Endothelial cell of umbilical vein (primary cell): ENCODE data around the gene TFAP2E. TPM values are rescaled to one million over a fixed set of nuclear protein-coding genes. Genes with fewer than 3 reads are reported as not detected.

Source experiments
- BruUV-seq: library from RNA; stranded (reverse); fragments of 400-500 nt; replicated peaks from 2 replicates; lab custom pipeline; 2021; lab: Mats Ljungman, UMichigan
- CTCF ChIA-PET: fragments of 300-600, 350-600 bp; sonication (Branson Sonifier 250); formaldehyde crosslinking; loops from one replicate; lab custom pipeline; 2021; ENCODE audit warnings: antibody characterized with exemption, inconsistent platforms; lab: Charles Lee
- POLR2A ChIA-PET: fragments of 300-600, 350-600 bp; sonication (Branson Sonifier 250); formaldehyde crosslinking; loops from one replicate; lab custom pipeline; 2021; ENCODE audit warnings: antibody characterized with exemption, inconsistent platforms; lab: Charles Lee
- DNase-seq: peaks from one replicate; pipeline ENCODE4 v3.0.0-alpha.2; 2011; ENCODE audit warnings: low read depth, low spot score
- FAIRE-seq: peaks from 2 replicates; lab custom pipeline; 2011; peaks lifted over from hg19 to GRCh38; lab: Jason Lieb, UNC
- H2AFZ ChIP-seq: 2 replicates; pipeline ENCODE4 v1.6.0; 2012; ENCODE audit warnings: low read depth, low read length, control low read depth, inconsistent platforms
- H3K27ac ChIP-seq: 2 replicates; pipeline ENCODE4 v1.5.1; 2011; ENCODE audit warnings: low read depth, mild to moderate bottlenecking, control low read depth, low read length, moderate library complexity; ENCODE audit not compliant: insufficient read depth
- H3K27me3 ChIP-seq, 2 experiments: 2 replicates each; pipeline versions ENCODE4 v1.6.0 to v1.6.1; 2011; ENCODE audit warnings: low read length in 2 of 2, mixed read lengths in 1 of 2; ENCODE audit not compliant: control insufficient read depth in 2 of 2, insufficient read depth in 2 of 2
- H3K36me3 ChIP-seq, 2 experiments: 2 replicates in 1 of 2; 3 replicates in 1 of 2; pipeline ENCODE4 v1.5.1; 2011; ENCODE audit warnings: low read length in 2 of 2, mild to moderate bottlenecking in 1 of 2, moderate library complexity in 1 of 2; ENCODE audit not compliant: control insufficient read depth in 2 of 2, insufficient read depth in 2 of 2; ENCODE audit errors: extremely low read depth in 1 of 2
- H3K4me1 ChIP-seq: 3 replicates; pipeline ENCODE4 v1.5.1; 2011; ENCODE audit warnings: mild to moderate bottlenecking, low read length; ENCODE audit not compliant: control insufficient read depth, insufficient read depth; ENCODE audit errors: extremely low read depth
- H3K4me2 ChIP-seq: 2 replicates; pipeline ENCODE4 v1.6.1; 2011; ENCODE audit warnings: low read length, control low read depth, mixed read lengths; ENCODE audit not compliant: insufficient read depth
- H3K4me3 ChIP-seq, 3 experiments: fragments of 200-600 bp in 1 of 3; sonication (generic), shearing (Covaris generic) in 1 of 3; replicated peaks in 1 of 3; 2 replicates each; pipeline ENCODE4 v1.5.1; 2011 to 2016; ENCODE audit warnings: control low read depth in 3 of 3, low read length in 3 of 3, mild to moderate bottlenecking in 2 of 3, inconsistent platforms in 1 of 3, low read depth in 1 of 3, moderate library complexity in 1 of 3; ENCODE audit not compliant: insufficient read depth in 1 of 3
- H3K79me2 ChIP-seq: 2 replicates; pipeline ENCODE4 v1.6.0; 2012; ENCODE audit warnings: low read length, inconsistent platforms; ENCODE audit not compliant: control insufficient read depth, insufficient read depth
- H3K9ac ChIP-seq: replicated peaks from 2 replicates; pipeline ENCODE3; 2011; ENCODE audit warnings: low read length, control low read depth; ENCODE audit not compliant: insufficient read depth; ENCODE audit errors: extremely low read depth
- H3K9me1 ChIP-seq: replicated peaks from 3 replicates; pipeline ENCODE4 v1.6.0; 2011; ENCODE audit warnings: mild to moderate bottlenecking, low read length; ENCODE audit not compliant: control insufficient read depth, insufficient read depth; ENCODE audit errors: extremely low read depth
- H3K9me3 ChIP-seq: replicated peaks from 2 replicates; pipeline ENCODE4 v1.5.1; 2012; ENCODE audit warnings: low read length, inconsistent platforms; ENCODE audit not compliant: control insufficient read depth, insufficient read depth
- H4K20me1 ChIP-seq: replicated peaks from 2 replicates; pipeline ENCODE3; 2011; ENCODE audit warnings: mild to moderate bottlenecking, low read length; ENCODE audit not compliant: control insufficient read depth, insufficient read depth; ENCODE audit errors: extremely low read depth
- EZH2 ChIP-seq: IDR thresholded peaks from 2 replicates; pipeline ENCODE4 v1.6.1; 2012; ENCODE audit warnings: borderline replicate concordance, low read depth, mild to moderate bottlenecking, moderate library complexity, low read length, inconsistent platforms; ENCODE audit not compliant: severe bottlenecking
- FOS ChIP-seq: IDR thresholded peaks from 2 replicates; pipeline ENCODE4 v1.6.1; 2011; ENCODE audit warnings: mild to moderate bottlenecking, low read length, moderate library complexity, borderline replicate concordance; ENCODE audit not compliant: insufficient read depth
- GATA2 ChIP-seq: IDR thresholded peaks from 2 replicates; pipeline ENCODE4 v1.7.0; 2011; ENCODE audit warnings: low read depth, mild to moderate bottlenecking, moderate library complexity, mixed read lengths, low read length; ENCODE audit not compliant: insufficient read length, insufficient read depth
- JUN ChIP-seq: IDR thresholded peaks from 2 replicates; pipeline ENCODE4 v1.6.1; 2011; ENCODE audit warnings: borderline replicate concordance, low read depth; ENCODE audit not compliant: insufficient read length, insufficient read depth
- MYC ChIP-seq: IDR thresholded peaks from one replicate; pipeline ENCODE4 v1.6.1; 2011; ENCODE audit warnings: mild to moderate bottlenecking, low read depth, low read length
- POLR2AphosphoS5 ChIP-seq: IDR thresholded peaks from 2 replicates; pipeline ENCODE4 v1.6.1; 2012; ENCODE audit warnings: low read depth, mild to moderate bottlenecking, control low read depth, low read length, moderate library complexity; ENCODE audit not compliant: insufficient read depth
- dilution Hi-C: fragments of 300-500 bp; cut with MboI; formaldehyde crosslinking; loops from one replicate; pipeline ENCODE4 v1.15.0; 2019; ENCODE audit warnings: low sequenced_read_pairs; ENCODE audit not compliant: extremely low pct_ligation_motif_present
- intact Hi-C: fragments of 100-400 bp; cut with micrococcal nuclease; formaldehyde crosslinking; loops from one replicate; pipeline ENCODE4 v1.10.0; 2022
- polyA plus RNA-seq, 4 experiments: library from polyadenylated mRNA; depleted of rRNA in 3 of 4; stranded (reverse) in 3 of 4; unstranded in 1 of 4; fragments of >200 nt; gene quantifications; 2 replicates each; pipeline versions ENCODE4 v1.2.1 to v1.2.3, GENCODE V29; 2011 to 2012; ENCODE audit warnings: missing spikeins in 1 of 4
- total RNA-seq: library from RNA; stranded (reverse); gene quantifications from 2 replicates; pipeline ENCODE4 v1.2.3, GENCODE V29; 2021
- TF ChIP-seq, protein P1 (sequence below), 2 donors: IDR thresholded peaks; 1 replicate in 1 of 2; 2 replicates in 1 of 2; pipeline ENCODE4 v1.5.1; 2011; ENCODE audit warnings: low read length in 2 of 2, mild to moderate bottlenecking in 2 of 2, moderate library complexity in 2 of 2, control low read depth in 1 of 2, inconsistent platforms in 1 of 2, low read depth in 1 of 2; ENCODE audit not compliant: insufficient read depth in 1 of 2; ENCODE audit errors: extremely low read depth in 1 of 2
- TF ChIP-seq, protein P2 (sequence below): IDR thresholded peaks from 2 replicates; pipeline ENCODE4 v1.6.1; 2011; ENCODE audit not compliant: insufficient read depth, insufficient read length

The TFAP2E gene
- total and polyA plus RNA-seq, 2 donors (not counting 3 experiments of a cell fraction or from before 2014, with no cell fraction given), result 0.06 TPM; not detected in 1

DNA sequence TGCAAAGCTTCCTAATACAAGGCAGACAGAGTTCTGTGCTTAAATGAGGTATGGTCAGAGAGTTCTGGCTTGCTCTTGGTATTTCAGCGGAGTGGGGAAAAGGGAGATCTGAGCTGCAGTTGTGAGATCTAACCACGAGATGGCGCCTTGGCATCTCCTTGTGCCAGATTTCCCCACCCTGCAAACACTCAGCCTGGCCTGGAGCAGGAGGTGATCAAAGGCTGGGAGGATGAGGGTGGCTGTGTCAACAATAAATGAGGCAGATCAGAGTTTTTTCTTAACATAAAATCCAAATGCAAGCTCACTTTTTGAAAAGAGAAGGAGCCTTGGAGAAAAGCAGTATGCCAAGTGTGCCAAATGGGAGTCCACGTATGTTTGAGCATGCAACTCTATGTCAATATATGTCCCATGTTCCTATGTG is 4.1 kb upstream of the TFAP2E start:
- H3K27ac ChIP-seq, result no peak overlapping the region
- H2AFZ ChIP-seq, result no peak overlapping the region
- POLR2A ChIA-PET, result no interaction called here
- no peak overlapping the region for H3K9ac ChIP-seq
- no peaks in the 10 kb centered on the region for H4K20me1 ChIP-seq
- BruUV-seq, result no TSS peak
- peaks cover 0 to 2% of the 10 kb centered on the region in 2 experiments for H3K36me3 ChIP-seq
- H3K27me3 ChIP-seq, result peaks cover 22 to 30% of the 10 kb centered on the region in 2 experiments
- H3K4me3 ChIP-seq, result no peak overlapping the region
- H3K79me2 ChIP-seq, result no peaks in the 10 kb centered on the region
- H3K9me1 ChIP-seq, result no peaks in the 10 kb centered on the region
- intact Hi-C loops, result loop anchor here (1.0 kb wide), 3 partner anchors 146 to 205 kb away; no protein-coding TSS in a partner anchor
- CTCF ChIA-PET, result interaction anchor here (0.6 to 5.6 kb wide), 16 partner anchors 9 to 211 kb away, joined by 3 to 363 read pairs (median 10); partner anchors contain the start of genes C1orf216, CLSPN and KIAA0319L
- H3K4me1 ChIP-seq, result peaks cover 3% of the 10 kb centered on the region
- dilution Hi-C loops, result no loop called here
- no peak overlapping the region for H3K4me2 ChIP-seq
- H3K9me3 ChIP-seq, result no peaks in the 10 kb centered on the region
- TF ChIP-seq, protein P1, sequence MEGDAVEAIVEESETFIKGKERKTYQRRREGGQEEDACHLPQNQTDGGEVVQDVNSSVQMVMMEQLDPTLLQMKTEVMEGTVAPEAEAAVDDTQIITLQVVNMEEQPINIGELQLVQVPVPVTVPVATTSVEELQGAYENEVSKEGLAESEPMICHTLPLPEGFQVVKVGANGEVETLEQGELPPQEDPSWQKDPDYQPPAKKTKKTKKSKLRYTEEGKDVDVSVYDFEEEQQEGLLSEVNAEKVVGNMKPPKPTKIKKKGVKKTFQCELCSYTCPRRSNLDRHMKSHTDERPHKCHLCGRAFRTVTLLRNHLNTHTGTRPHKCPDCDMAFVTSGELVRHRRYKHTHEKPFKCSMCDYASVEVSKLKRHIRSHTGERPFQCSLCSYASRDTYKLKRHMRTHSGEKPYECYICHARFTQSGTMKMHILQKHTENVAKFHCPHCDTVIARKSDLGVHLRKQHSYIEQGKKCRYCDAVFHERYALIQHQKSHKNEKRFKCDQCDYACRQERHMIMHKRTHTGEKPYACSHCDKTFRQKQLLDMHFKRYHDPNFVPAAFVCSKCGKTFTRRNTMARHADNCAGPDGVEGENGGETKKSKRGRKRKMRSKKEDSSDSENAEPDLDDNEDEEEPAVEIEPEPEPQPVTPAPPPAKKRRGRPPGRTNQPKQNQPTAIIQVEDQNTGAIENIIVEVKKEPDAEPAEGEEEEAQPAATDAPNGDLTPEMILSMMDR (IDR thresholded peaks at IDR 0.05; ENCODE audit: extremely low read depth in 1 of 2, insufficient read depth in 1 of 2, low read depth in 1 of 2, low read length in 2 of 2), result peak; percentile 83 to 90
- no peak for TF ChIP-seq POLR2AphosphoS5
- TF ChIP-seq GATA2, result no peak
- TF ChIP-seq, protein P2, sequence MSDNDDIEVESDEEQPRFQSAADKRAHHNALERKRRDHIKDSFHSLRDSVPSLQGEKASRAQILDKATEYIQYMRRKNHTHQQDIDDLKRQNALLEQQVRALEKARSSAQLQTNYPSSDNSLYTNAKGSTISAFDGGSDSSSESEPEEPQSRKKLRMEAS, result no peak
- no peak for TF ChIP-seq JUN
- TF ChIP-seq EZH2, result no peak
- no peak for TF ChIP-seq MYC
- TF ChIP-seq FOS, result no peak
- peak; percentile 74 for DNase-seq
- peak; percentile 97 for FAIRE-seq
